K562 (cell line): ENCODE measurements around the gene PPP1R9B. TPM values are rescaled to one million over a fixed set of nuclear protein-coding genes. Genes with fewer than 3 reads are reported as not detected.

Source experiments
- CBFA2T2 ChIP-seq: fragments of 450-650 bp; conservative IDR thresholded peaks from 2 replicates; pipeline ENCODE4 v1.6.1; 2017; ENCODE audit warnings: mild to moderate bottlenecking
- EGR1 ChIP-seq: fragments of 450-650 bp; conservative IDR thresholded peaks from 2 replicates; pipeline ENCODE4 v1.6.1; 2017; ENCODE audit warnings: mild to moderate bottlenecking
- ILF3 ChIP-seq: fragments of 450-650 bp; IDR thresholded peaks from 2 replicates; pipeline ENCODE4 v1.6.1; 2018; ENCODE audit warnings: antibody characterized with exemption, mild to moderate bottlenecking, moderate library complexity, borderline replicate concordance
- KLF13 ChIP-seq: fragments of 450-650 bp; IDR thresholded peaks from 2 replicates; pipeline ENCODE4 v1.6.1; 2016; ENCODE audit warnings: missing genetic modification characterization, low read depth, mild to moderate bottlenecking, missing compliant biosample characterization, moderate library complexity, borderline replicate concordance
- NR3C1 ChIP-seq: sonication (generic); formaldehyde crosslinking; IDR thresholded peaks from 2 replicates; pipeline ENCODE4 v1.8.1; 2022; ENCODE audit warnings: missing genetic modification reagents
- PPARD ChIP-seq: fragments of 250-450 bp; sonication (Bioruptor Pico); IDR thresholded peaks from 2 replicates; pipeline ENCODE4 v1.8.0; 2022; ENCODE audit warnings: inconsistent platforms, mild to moderate bottlenecking, moderate library complexity
- TFE3 ChIP-seq: fragments of 450-650 bp; formaldehyde crosslinking; IDR thresholded peaks from 2 replicates; pipeline ENCODE4 v1.4.0; 2020; ENCODE audit warnings: mild to moderate bottlenecking, mixed read lengths
- ZNF175 ChIP-seq: fragments of 200-800 bp; sonication (Bioruptor generic); IDR thresholded peaks from 2 replicates; pipeline ENCODE4 v1.6.1; 2016; ENCODE audit warnings: low read depth, mild to moderate bottlenecking, missing genetic modification characterization, missing compliant biosample characterization
- polyA plus RNA-seq, 8 experiments: library from polyadenylated mRNA; depleted of rRNA in 4 of 8; stranded (reverse) in 5 of 8; unstranded in 3 of 8; fragments of >200 nt; fragmentation: Nextera tagmentation in 2 of 8; fragmentation: Illumina TruSeq in 1 of 8; extraction: Ambion mirVana in 2 of 8; extraction: Trizol in 1 of 8; gene quantifications; 2 replicates each; pipeline versions ENCODE4 v1.2.1 to v1.2.3, GENCODE V29; 2011 to 2014; ENCODE audit warnings: inconsistent platforms in 1 of 8, missing spikeins in 1 of 8
- total RNA-seq, 7 experiments: library from RNA; depleted of rRNA in 6 of 7; stranded (reverse); fragments of >200 nt in 6 of 7; fragmentation: Illumina TruSeq in 2 of 7; extraction: Trizol in 2 of 7; gene quantifications; 2 replicates each; pipeline versions ENCODE4 v1.2.1 to v1.2.3, GENCODE V29; 2011 to 2021; ENCODE audit warnings: low replicate concordance in 1 of 7
- TF ChIP-seq, protein P1 (sequence below): sonication (generic); formaldehyde crosslinking; IDR thresholded peaks from 2 replicates; pipeline ENCODE4 v1.8.1; 2023; ENCODE audit warnings: mild to moderate bottlenecking, missing genetic modification reagents

Gene PPP1R9B
- total and polyA plus RNA-seq, 9 of the 15 experiments (the other 6 are each of a cell fraction or from before 2014, with no cell fraction given), result 0.10 to 63.5 (median 24.7) TPM

- no peak for TF ChIP-seq CBFA2T2
- no peak for TF ChIP-seq NR3C1 (CRISPR knock-in tag)
- TF ChIP-seq EGR1, result peak; percentile 62
- TF ChIP-seq PPARD (CRISPR knock-in tag), result no peak
- TF ChIP-seq, protein P1, sequence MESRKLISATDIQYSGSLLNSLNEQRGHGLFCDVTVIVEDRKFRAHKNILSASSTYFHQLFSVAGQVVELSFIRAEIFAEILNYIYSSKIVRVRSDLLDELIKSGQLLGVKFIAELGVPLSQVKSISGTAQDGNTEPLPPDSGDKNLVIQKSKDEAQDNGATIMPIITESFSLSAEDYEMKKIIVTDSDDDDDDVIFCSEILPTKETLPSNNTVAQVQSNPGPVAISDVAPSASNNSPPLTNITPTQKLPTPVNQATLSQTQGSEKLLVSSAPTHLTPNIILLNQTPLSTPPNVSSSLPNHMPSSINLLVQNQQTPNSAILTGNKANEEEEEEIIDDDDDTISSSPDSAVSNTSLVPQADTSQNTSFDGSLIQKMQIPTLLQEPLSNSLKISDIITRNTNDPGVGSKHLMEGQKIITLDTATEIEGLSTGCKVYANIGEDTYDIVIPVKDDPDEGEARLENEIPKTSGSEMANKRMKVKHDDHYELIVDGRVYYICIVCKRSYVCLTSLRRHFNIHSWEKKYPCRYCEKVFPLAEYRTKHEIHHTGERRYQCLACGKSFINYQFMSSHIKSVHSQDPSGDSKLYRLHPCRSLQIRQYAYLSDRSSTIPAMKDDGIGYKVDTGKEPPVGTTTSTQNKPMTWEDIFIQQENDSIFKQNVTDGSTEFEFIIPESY (CRISPR knock-in tag), result peak; percentile 59; the same call in 1 of the 2 replicates
- TF ChIP-seq TFE3, result no peak
- TF ChIP-seq ILF3, result no peak
- TF ChIP-seq KLF13 (tag), result no peak
- TF ChIP-seq ZNF175 (CRISPR knock-in tag), result no peak
Observed at GRCh38 chr17:50128441-50129352, 21.8 kb downstream of the PPP1R9B start (continued).
